Erythroblast (primary cell): ENCODE measurements around the gene CHAD.

Experiments used
- GATA1 ChIP-seq: IDR thresholded peaks from 2 replicates; pipeline ENCODE4 v1.6.1; 2011; ENCODE audit warnings: low read depth, mild to moderate bottlenecking, control low read depth, low read length, moderate library complexity
- POLR2A ChIP-seq: IDR thresholded peaks from 2 replicates; pipeline ENCODE4 v1.6.1; 2011; ENCODE audit warnings: mild to moderate bottlenecking, low read length

DNA sequence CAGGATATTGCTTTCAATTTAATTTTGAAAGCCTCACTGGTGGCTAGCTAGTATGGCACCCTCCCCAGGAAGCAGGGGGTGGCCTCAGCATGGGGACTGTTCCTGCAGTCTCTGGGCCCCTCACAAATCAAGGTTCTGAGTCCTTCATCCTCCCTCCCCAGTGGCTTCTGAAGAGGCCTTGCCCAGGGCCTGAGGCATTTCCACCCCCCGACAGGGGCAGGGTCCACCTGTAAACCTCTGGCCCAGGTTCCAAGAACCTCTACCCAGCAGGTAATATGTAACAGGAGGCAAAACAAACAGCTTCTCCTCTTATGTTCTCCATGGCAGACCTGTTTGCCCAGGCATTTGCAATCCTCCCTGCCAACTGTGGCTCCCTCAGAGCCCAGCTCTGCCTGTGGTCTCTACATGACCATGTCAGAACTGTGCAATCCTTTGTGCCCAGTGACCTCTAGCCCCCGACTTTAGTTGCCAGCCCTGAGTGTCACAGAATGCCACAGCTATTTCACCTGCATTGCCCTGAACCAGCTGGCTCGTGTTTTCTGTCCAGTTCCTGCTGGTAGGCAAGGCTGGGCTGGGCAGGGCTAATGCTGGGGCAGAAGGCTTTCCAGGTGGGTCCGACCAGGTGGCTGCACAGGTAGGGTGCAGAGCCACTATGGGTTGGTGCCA, 28.4 kb downstream of the CHAD start:
- TF ChIP-seq POLR2A: no peak
- TF ChIP-seq GATA1: no peak
